Activated CD8-positive, alpha-beta memory T cell treated with anti-CD3 and anti-CD28 coated beads for 1 hour (primary cell): ENCODE measurements around the gene SNAPC2.

Experiments
- DNase-seq, 2 donors: peaks; one replicate each; pipeline ENCODE4 v3.0.0-alpha.2; 2020; ENCODE audit warnings: low read depth in 1 of 2; ENCODE audit errors: extremely low read depth in 1 of 2

The SNAPC2 gene

DNA sequence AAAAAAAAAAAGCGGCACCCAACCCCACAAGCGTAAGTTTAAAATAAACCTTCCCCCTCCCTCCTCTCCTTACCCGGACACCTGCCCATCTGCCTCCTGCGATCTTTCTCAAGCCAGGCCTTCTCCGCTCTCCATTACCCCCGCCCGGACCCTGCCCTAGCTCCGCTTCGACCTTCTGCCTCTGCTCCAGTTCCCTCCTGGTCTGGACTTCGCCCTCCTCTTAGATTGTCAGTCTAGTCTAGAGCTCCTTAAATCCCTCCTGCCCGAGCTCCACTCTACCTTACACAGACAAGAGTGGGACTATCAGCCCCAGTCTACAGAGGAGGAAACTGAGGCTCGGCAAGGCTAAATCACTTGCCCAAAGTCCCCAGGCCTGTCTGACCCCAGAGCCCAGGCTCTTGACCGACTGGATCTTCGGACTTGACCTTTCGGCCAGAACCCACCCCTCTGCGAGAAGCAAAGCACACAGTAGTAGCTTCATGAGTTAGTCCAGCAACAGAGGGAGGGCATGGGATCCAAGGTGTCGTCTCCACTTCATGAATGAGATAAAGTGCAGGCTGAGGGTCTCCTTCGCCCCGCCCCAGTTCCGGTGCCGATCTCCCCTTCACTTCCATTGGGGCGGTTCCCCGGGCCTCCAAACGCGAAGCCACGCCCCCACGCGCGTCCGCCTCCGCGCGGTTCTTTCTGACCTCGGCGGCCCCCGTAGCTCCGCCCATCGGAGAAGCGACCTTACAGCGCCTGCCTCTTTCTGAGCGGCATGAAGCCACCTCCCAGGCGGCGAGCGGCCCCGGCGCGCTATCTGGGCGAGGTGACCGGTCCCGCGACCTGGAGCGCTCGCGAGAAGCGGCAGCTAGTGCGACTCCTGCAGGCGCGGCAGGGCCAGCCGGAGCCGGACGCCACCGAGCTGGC is at the start of gene SNAPC2:
SNAPC2 (plus strand) TSS at position 729 of the 909 bp plus-strand sequence; CDS start at position 758, 29 bp downstream.
- peak; percentile 89 to 93 for DNase-seq

DNA sequence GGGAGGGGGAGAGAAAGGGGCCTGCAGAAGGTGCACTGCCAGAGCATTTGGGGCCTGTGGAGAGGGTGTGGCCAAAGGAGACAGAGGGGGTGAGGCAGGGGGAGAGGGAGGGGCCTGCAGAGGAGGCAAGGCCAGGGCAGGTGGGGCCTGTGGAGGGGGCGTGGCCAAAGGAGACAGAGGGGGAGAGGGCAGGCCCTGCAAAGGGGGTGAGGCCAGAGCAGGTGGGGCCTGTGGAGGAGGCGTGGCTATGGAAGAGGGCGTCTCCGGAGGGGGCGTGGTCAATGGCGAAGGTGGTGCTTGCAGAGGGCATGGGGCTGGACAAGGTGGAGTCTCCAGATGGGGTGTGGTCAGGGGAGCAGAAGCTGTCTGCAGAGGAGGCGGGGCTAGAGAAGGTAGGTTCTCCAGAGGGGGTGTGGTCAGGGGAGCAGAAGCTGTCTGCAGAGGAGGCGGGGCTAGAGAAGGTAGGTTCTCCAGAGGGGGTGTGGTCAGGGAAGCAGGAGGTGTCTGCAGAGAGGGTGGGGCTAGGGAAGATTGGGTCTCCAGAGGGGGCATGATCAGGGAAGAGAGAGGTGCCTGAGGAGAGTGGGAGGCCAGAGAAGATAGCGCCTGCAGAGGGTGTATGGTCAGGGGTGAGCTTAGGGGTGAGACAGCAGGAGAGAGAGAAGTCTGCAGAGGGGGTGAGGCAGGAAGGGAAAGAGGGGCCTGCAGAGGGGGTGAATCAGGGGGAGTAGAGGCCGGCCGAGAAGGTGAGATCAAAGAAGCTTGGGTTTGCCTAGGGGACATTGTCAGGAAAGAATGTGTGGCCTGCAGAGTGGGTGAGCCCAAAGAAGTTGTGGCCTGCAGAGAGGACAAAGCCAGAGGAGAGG is 49.3 kb upstream of the SNAPC2 start:
- DNase-seq = no peak

DNA sequence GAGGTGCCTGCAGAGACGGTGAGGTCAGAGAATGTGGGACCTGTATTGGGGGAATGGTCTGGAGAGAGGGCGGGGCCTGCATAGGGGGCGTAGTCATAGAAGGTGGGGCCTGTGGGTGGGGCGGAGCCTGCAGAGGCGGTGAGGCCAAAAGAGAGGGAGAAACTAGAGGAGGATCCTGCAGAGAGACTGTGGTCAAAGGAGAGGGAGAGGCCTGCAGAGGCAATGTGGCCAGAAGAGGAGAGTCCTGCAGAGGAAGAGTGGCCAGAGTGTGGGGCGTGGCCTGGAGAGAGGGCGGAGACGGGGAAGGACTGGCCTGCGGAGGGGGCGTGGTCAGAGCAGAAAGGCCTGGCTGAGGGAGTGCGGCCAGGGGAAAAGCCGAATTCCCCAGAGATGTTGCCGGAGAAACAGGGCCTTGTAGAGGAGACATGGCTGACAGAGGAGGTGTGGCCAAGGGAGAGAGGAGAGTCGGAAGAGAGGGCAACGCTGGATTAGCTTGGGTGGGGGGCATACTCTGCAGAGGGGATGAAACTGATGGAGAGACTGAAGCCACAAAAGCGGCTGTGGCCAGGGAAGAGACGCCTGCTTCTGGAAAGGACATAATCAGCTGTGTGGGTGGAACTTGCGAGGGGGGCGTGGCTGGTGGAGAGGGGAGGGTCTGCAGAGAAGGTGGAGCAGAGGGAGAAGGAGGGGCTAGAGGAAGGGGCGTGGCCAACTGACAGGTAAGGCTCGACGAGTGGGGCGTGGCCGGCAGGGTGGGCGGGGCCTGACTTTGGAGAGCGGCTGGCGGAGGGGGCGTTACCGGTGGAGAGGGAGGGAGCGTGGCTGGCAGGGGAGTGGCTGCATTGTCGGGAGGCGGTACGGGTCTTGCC is 48.5 kb upstream of the SNAPC2 start:
- DNase-seq = peak; percentile 66 to 74

DNA sequence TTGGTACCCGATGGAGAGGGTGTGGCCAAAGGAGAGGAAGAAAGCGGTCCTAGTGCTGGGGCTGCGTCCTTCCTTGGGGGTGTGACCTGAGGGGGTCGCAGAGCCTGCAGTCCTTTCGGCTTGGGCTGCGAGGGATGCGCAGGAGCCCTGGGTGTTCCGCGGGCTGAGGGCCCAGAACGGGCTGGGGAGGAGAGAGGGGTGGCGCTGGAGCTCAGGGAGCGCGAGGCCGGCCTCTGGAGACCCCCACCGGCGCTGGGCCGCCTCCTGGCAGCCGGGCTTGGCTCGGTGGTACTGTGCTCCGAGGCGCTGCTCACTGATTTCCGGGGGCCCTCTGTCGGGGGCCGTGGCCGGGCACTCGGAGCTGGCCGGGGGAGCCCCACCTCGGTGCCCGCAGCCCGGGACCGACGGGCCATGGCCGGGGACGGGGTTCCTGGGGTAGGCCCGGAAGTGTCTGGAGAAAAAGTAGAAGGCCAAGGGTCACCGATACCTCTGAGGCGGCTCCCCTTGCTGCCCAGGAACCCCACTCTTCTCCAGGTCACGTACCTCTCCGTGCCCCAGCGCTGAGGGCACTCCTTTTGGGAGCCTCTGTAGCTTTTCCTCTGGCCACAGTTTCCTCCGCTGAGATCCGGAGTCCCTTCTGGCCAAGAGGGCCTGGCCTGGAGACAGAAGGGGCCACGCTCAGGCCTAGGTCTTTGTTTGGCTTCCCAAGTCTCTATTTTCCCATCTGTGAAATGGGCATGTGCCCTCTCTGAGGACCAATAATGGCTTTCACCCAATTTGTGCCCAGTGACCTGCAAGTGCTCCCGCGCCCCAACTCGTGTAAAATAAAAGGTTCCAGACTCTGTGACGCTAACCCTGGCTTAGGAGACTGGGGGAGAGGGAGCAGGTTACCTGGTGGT is 47.6 kb upstream of the SNAPC2 start:
- no peak for DNase-seq

- DNase-seq = no peak
These were observed 46.6 kb upstream of the SNAPC2 start for GRCh38 chr19:7873304-7874075.

DNA sequence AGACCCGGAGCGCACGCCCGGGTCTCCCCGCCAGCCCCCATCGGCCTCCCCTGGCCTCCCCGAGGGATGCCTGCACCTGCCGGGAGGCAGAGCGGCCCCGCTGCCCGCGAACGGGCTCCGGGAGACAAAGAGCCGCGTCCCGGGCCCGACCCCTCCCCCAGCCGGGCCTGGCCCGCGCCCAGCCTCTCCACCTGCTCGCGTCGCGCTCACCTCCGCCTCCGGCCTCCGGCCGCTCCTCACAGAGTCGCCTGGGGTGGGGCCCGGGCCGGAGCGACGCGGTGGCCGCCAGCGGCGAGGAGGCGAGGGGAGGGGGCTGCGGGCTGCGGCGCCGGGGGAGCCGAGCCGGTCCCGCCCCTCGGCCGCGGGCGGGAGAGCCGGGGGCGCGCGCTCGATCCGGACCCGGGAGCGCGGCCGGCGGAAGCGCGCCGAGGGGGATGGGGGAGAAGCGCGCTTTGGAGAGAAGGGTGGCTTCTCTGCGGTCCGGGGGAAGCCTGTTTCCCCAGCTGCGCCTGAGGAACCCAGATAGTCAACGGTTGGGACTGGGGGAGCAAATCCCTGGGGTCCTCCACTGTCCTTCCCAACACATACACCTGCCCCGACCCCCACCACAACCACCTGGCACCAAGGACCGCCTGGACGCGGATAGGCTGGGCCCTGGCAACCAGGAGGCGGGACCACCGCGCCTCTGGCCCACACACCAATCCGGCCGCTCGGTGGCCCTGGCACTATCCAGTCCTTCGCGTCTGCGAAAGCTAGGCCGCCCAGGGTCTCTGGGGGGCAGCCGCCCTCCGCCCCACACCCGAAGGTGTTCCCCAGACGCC is 45.9 kb upstream of the SNAPC2 start, which contains the start of gene PRR36:
PRR36 (minus strand) TSS at position 315 of the 821 bp plus-strand sequence. CDS start 701 bp downstream, outside the sequence.
- DNase-seq = no peak

DNA sequence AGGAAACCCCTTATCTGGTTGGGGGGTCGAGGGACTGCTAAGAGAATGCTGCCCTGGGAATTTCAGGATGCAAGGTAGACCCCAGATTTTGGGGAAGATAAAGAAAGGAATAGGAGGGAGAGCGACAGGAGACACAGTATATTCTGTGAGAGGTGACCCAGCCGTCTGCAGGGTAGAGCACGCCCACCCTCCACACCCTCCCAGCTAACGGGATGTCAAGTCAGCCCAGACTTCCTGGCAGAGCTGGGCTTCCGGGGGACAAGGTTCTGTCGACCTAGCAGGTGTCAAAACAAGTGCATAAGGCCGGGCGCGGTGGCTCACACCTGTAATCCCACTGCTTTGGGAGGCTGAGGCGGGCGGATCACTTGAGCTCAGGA is 45.3 kb upstream of the SNAPC2 start:
- DNase-seq = no peak

DNA sequence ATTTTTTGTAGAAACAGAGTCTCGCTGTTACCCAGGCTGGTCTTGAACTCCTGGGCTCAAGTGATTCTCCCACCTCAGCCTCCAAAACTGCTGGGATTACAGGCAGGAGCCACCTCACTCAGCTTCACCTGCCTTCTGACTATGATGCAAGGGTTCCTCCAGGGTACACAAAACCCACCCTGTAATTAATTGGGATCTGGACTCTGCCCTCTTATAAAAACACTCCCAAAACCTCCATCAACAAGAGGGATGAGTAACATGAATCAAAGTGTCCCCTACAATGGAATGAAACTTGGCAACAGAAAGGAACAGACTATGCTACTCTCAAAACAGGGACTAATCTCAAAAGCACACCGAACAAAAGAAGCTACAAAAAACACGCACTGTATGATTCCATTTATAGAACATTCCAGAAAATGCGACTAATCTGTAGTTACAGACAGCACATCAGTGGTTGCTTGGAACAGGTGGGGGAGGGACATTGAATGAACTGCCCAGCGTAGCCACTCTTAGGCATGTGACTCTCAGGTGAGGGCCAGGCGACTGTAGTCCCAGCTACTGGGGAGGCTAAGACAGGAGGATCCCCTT is 42.8 kb upstream of the SNAPC2 start:
- DNase-seq = no peak

DNA sequence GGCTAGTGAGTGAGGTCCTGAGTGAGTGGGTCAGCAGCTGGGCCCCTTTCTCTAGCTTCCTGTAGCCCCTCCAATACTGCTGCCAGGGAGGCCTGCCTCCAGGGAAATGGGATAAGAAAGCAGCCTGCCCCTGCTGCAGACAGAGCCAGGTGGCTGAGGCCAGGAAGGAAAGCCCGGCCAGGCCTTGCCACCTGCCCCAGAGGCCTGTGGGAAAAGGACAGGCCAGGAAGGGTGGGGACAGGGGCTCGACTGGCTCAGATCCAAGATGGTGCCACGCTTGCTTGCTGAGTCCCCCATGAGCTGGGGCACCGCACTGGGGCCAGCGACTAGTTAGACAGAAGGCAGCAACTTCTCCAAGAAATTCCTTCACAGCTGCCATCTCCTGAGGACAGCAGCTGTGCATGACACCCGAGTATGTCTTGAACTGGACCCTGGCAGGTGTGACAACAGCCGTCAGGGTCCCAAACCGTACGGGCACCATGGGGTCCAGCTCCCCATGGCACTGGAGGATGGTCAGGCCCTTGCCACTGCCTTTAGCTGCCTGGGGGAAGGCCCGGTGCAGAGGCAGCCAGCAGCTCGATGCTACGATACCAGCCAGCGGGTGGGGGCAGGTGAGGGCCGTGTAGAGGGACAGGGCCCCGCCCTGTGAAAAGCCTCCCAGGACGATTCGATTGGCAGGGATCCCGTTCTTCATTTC is 40.9 kb upstream of the SNAPC2 start:
- no peak for DNase-seq

- DNase-seq = no peak
These were observed 40.3 kb upstream of the SNAPC2 start for GRCh38 chr19:7879836-7880235.

DNA sequence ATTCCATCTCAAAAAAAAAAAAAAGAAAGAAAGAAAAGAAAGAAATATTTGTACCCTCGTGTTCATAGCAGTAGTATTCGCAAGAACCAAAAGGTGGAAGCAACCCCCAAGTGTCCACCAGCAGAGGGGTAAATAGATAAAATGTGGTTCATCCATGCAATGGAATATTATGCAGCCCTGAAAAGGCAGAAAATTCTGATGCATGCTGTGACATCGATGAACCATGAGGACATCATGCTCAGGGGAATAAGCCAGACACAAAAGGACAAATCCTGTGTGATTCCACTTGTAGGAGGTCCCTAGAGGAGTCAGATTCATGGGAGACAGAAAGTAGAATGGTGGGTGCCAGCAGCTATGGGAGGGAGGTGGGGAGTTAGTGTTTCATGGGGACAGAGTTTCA is 38.2 kb upstream of the SNAPC2 start:
- DNase-seq = no peak

GRCh38 chr19:7883105-7883504 is 37.0 kb upstream of the SNAPC2 start:
- DNase-seq = no peak

DNA sequence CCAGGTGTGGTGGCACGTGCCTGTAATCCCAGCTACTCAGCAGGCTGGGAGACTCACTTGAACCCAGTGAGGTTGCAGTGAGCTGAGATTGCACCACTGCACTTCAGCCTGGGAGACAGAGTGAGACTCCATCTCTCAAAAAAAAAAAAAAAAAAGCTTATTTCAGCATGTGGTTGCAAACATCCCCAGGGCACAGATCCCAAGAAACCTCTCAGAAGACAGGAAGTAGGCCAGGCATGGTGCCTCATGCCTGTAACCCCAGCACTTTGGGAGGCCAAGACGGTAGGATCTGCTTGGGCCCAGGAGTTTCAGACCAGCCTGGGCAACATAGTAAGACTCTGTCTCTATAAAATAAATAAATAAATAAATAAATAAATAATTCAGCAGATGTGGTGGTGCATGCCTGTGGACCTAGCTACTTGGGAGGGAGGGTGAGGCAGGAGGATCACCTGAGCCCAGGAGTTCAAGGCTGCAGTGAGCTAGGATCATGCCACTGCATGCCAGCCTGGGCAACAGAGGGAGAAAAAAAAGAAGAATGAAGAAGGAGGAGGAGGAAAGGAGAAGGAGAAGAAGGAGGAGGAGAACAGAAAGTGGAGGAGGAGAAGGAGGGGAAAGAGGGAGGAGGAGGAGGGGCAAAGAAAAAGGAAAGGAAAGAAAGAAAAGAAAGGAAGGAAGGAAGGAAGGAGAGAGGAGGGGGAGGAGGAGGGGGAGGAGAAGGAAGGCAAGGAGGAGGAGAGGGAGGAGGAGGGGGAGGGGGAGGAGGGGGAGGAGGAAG is 36.2 kb upstream of the SNAPC2 start:
- no peak for DNase-seq

DNA sequence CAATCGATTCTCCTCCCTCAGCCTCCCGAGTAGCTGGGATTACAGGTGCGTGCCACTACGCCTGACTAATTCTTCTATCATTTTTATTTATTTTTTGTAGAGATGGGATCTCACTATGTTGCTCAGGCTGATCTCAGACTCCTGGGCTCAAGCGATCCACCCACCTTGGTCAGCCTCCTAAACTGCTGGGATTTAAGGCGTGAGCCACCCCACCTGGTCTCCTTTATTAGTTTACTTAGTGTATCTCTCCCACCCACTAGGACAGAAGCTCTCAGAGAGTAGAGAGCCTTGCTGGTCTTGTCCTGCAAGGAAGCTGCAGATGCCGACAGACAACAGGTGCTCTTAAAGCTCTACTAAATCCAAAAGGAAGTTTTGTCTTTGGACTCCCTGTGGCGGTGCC is 34.3 kb upstream of the SNAPC2 start:
- DNase-seq = no peak

GRCh38 chr19:7887408-7888144 is 32.6 kb upstream of the SNAPC2 start:
- no peak for DNase-seq
